ENCODE results near the gene MYL4. TPM values are rescaled to one million over a fixed set of nuclear protein-coding genes. Genes with fewer than 3 reads are reported as not detected.
A peak's percentile ranks its signal among the peaks of the same experiment; 100 is the strongest.
"Not testable (repeated sequence)": the region's sequence is repeated elsewhere in the genome, so short reads cannot be mapped to it uniquely, and the experiment has no call there.

MYL4 gene
- total RNA-seq, 2 experiments from 2014 or later: not detected

GRCh38 chr17:47179141-47179540, 30.0 kb upstream of the MYL4 start:
- intact Hi-C loops (cut with micrococcal nuclease): no loop called here
- DNase-seq (no peak), ATAC-seq (no peak)
- CTCF ChIA-PET: no interaction called here
- TF ChIP-seq, protein P1, sequence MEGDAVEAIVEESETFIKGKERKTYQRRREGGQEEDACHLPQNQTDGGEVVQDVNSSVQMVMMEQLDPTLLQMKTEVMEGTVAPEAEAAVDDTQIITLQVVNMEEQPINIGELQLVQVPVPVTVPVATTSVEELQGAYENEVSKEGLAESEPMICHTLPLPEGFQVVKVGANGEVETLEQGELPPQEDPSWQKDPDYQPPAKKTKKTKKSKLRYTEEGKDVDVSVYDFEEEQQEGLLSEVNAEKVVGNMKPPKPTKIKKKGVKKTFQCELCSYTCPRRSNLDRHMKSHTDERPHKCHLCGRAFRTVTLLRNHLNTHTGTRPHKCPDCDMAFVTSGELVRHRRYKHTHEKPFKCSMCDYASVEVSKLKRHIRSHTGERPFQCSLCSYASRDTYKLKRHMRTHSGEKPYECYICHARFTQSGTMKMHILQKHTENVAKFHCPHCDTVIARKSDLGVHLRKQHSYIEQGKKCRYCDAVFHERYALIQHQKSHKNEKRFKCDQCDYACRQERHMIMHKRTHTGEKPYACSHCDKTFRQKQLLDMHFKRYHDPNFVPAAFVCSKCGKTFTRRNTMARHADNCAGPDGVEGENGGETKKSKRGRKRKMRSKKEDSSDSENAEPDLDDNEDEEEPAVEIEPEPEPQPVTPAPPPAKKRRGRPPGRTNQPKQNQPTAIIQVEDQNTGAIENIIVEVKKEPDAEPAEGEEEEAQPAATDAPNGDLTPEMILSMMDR (IDR thresholded peaks at IDR 0.05): no peak
- Mint-ChIP-seq H3K36me3 (ENCODE audit: low read depth) (peaks cover 24% of the 10 kb centered on the region), H3K4me1 (ENCODE audit: low read depth) (peaks cover 49% of the 10 kb centered on the region), H3K4me3 (no peak overlapping the region), H3K27me3 (no peaks in the 10 kb centered on the region), H3K9me3 (no peaks in the 10 kb centered on the region), H3K27ac (no peak overlapping the region)
- POLR2A ChIA-PET: no interaction called here

GRCh38 chr17:47180337-47180736, 28.8 kb upstream of the MYL4 start:
- POLR2A ChIA-PET: no interaction called here
- ATAC-seq (no peak), DNase-seq (no peak)
- Mint-ChIP-seq H3K27me3 (no peaks in the 10 kb centered on the region), H3K9me3 (no peaks in the 10 kb centered on the region), H3K4me3 (no peak overlapping the region), H3K36me3 (ENCODE audit: low read depth) (peaks cover 22% of the 10 kb centered on the region), H3K4me1 (ENCODE audit: low read depth) (peaks cover 52% of the 10 kb centered on the region), H3K27ac (peak overlapping the region; percentile 16)
- TF ChIP-seq, protein P1 (IDR thresholded peaks at IDR 0.05): no peak
- intact Hi-C loops (cut with micrococcal nuclease): no loop called here
- CTCF ChIA-PET: no interaction called here

- CTCF ChIA-PET, H3K4me3 Mint-ChIP-seq, ATAC-seq: not testable (repeated sequence)
Measured at GRCh38 chr17:47180988-47181387, 28.2 kb upstream of the MYL4 start.

GRCh38 chr17:47184681-47185080, 24.5 kb upstream of the MYL4 start:
- Mint-ChIP-seq H3K4me1 (ENCODE audit: low read depth) (peaks cover 49% of the 10 kb centered on the region), H3K9me3 (no peaks in the 10 kb centered on the region), H3K27me3 (no peaks in the 10 kb centered on the region), H3K27ac (no peak overlapping the region), H3K36me3 (ENCODE audit: low read depth) (peaks cover 29% of the 10 kb centered on the region), H3K4me3 (no peak overlapping the region)
- TF ChIP-seq, protein P1 (IDR thresholded peaks at IDR 0.05): no peak
- intact Hi-C loops (cut with micrococcal nuclease): no loop called here
- ChIA-PET POLR2A (no interaction called here), CTCF (interaction anchor here (1.6 kb wide), 1 partner anchor 131 kb away, joined by 8 read pairs; no protein-coding TSS in a partner anchor)
- DNase-seq: no peak
- ATAC-seq: no peak

More at GRCh38 chr17:47180988-47181387, 28.2 kb upstream of the MYL4 start:
- H3K4me1 Mint-ChIP-seq (ENCODE audit: low read depth): peaks cover 54% of the 10 kb centered on the region
- POLR2A ChIA-PET; H3K27ac Mint-ChIP-seq; H3K9me3 Mint-ChIP-seq; DNase-seq; H3K27me3 Mint-ChIP-seq; intact Hi-C loops (cut with micrococcal nuclease): not testable (repeated sequence)
- peaks cover 25% of the 10 kb centered on the region for H3K36me3 Mint-ChIP-seq (ENCODE audit: low read depth)

GRCh38 chr17:47188271-47188875, 20.8 kb upstream of the MYL4 start:
- DNase-seq (peak; percentile 46), ATAC-seq (no peak)
- no peaks in the 10 kb centered on the region for H3K9me3 Mint-ChIP-seq
- ChIA-PET POLR2A (no interaction called here), CTCF (interaction anchor here (1.5 kb wide), 1 partner anchor 127 kb away, joined by 3 read pairs; no protein-coding TSS in a partner anchor)
- no peaks in the 10 kb centered on the region for H3K27me3 Mint-ChIP-seq
- TF ChIP-seq, protein P1 (IDR thresholded peaks at IDR 0.05): no peak
- H3K4me1 Mint-ChIP-seq (ENCODE audit: low read depth): peaks cover 43% of the 10 kb centered on the region
- peak overlapping the region; percentile 96 for H3K4me3 Mint-ChIP-seq
- intact Hi-C loops (cut with micrococcal nuclease): no loop called here
- peaks cover 20% of the 10 kb centered on the region for H3K36me3 Mint-ChIP-seq (ENCODE audit: low read depth)
- peak overlapping the region; percentile 96 for H3K27ac Mint-ChIP-seq

All from activated CD8-positive, alpha-beta T cell treated with anti-CD3 and anti-CD28 coated beads for 36 hours (primary cell).